ENCODE data around the gene DMWD.

DMWD gene

GRCh38 chr19:45745606-45746005, 47.0 kb downstream of the DMWD start:
- no peak for DNase-seq (ENCODE audit: low read depth)

- no peak for DNase-seq (ENCODE audit: low read depth)
Observed at GRCh38 chr19:45742969-45743368, 49.7 kb downstream of the DMWD start.

GRCh38 chr19:45739498-45740439, 52.9 kb downstream of the DMWD start:
- DNase-seq (ENCODE audit: low read depth) = no peak

- DNase-seq (ENCODE audit: low read depth) = no peak
Observed at GRCh38 chr19:45733160-45733810, 59.4 kb downstream of the DMWD start, which contains the start of gene MEIOSIN. TSS of gene MEIOSIN (plus strand) at chr19:45733439. CDS start at chr19:45735377, 1,938 bp downstream.
